GM19023 (cell line): Measurements from ENCODE around the gene ELF5.

Experiments used
- ATAC-seq: cut with Tn5 transposase; IDR thresholded peaks from one replicate; pipeline ENCODE4 v1.9.1; 2021; ENCODE audit warnings: mild to moderate bottlenecking, moderate library complexity; ENCODE audit not compliant: unreplicated experiment

ELF5 gene

DNA sequence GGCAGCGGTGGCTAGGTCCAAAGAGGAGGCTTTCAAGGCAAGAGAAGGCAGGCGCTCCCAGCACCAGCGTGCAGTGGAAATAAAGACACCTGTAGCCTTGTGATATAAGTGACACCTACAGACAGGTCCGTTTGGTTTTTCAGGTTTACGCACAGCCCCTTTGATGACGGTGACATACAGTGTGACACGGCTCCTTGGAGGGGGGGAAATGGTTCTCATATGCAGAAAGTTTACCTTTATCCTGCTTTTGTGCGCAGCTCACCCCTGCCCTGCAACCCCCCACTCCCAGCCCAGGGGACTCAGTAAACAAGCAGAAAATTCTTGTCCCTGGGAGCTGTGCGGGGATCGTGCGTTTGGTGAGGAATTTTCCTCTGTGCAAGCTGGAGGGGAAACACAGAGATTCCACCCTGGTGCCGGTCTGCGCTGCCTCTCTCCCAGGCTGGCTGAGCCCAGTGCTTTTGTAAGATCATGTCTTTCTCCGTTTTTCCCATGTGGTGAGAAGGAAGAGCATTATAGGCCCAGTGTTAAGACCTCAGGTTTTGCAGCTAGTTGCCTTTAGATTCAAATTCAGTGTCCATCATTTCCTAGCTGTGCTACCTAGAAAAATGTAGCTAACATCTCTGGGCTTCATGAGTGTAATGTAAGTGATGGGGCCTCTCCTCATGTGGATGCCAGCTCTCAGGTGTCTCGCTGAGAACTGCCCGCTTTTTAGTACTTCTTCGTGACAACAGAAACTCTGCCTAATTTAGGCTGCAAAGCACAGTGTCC lies at the start of gene ELF5:
Gene ELF5 (minus strand): TSS at position 113 of the 768 bp plus-strand sequence. CDS start 8,045 bp downstream, outside the sequence.
- ATAC-seq, result no peak

DNA sequence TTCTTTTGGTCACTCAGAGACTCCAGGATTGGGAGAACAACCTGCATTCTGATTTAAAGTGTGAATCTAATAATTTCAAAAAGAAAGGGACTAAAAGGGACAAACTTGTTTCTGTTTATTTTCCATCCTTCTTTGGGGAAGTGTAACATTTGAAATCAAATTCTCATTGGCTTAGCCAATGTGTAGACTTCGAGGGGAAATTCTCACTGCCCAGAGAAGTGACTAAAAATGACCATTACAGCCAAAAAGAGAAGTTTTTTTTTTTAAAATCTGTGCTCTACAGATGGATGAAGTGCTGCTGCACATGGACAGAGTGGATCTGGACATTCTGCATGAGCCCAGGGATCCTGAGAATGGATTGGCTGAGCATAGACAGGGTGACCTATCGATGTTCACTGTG lies 49.4 kb upstream of the ELF5 start:
- no peak for ATAC-seq

- ATAC-seq, result no peak
Observed at GRCh38 chr11:34560511-34560910, 46.9 kb upstream of the ELF5 start.

GRCh38 chr11:34558673-34559072 lies 45.1 kb upstream of the ELF5 start:
- no peak for ATAC-seq

- ATAC-seq, result no peak
Observed at GRCh38 chr11:34558211-34558610, 44.6 kb upstream of the ELF5 start.

DNA sequence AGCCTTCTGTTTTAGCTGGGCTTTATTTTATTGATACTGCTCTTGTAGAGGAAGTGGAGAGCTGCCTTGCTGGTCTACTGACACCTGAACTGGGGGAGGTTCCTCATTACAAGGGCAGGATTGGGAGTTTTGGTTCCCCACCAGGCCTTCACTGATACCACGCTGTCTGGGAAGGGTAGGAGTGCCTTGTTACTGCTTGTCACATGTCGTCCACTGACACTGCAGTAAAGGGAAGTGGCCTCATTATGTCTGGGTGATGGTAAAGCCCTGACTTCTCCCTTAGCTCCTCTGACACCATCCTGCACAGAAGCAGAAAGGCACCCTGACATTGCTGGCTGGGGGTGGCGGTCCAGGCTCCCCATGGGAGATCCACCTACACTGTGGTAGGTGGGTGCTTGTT lies 38.7 kb upstream of the ELF5 start:
- ATAC-seq, result no peak

- no peak for ATAC-seq
Observed at GRCh38 chr11:34549271-34549670, 35.7 kb upstream of the ELF5 start.

GRCh38 chr11:34548278-34548677 lies 34.7 kb upstream of the ELF5 start:
- ATAC-seq, result no peak

- ATAC-seq, result no peak
Observed at GRCh38 chr11:34546511-34547209, 33.1 kb upstream of the ELF5 start.

DNA sequence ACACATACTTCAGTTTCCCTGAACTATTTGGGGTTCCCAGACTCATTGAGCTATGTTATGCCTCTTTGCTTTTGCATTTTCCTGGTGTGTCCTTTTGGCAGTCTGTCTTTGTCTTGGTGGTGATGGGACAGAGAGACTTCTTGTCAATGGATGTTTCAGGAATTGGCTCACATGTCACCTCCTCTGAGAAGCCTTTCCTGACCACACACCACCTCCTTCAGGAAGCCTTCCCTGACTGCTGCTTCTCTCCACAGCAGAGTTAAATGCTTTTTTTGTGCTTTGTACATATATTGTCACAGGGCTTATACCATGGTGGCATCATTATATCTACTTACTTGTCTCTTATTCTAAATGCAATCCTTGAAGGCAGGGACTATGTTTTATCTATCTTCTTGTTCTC lies 28.5 kb upstream of the ELF5 start:
- ATAC-seq, result no peak

GRCh38 chr11:34540870-34541269 lies 27.3 kb upstream of the ELF5 start:
- no peak for ATAC-seq

DNA sequence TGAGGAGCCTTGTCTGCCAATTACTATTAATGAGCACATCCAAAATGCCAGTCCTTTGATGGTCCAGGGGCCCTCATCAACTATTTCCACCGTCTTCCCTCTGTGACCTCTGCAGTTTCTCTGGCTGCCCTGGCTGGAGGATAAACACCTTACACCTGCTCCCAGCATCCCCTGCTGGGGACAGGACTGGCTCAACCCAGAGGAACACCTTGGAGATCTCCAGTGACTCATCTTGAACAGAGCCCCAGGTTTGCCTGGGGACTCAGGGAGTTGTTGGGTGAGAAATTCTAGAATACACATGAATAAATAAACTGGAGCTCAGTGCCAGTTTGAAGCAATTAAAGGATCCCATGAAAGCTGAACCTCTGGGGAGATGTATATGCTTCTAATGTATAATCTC lies 24.0 kb upstream of the ELF5 start:
- ATAC-seq, result no peak

DNA sequence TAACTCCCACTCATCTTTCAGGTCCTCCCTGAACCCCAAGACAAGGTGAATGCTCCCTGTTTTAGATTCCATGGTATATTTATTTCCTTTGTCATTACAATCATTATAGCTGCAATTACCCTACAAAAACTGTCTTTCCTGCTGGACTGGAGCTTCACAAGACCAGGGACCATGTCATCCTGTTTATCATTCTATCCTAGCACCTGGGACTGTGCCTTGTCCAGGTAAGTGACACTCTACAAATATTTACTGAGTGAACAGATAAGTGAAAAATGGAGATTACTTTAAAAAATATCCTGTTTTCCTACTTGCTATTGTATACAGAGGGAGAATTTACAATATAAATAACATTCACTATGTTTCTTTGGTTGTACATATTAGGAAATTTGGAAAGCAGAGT lies 22.5 kb upstream of the ELF5 start:
- no peak for ATAC-seq

GRCh38 chr11:34534826-34535225 lies 21.2 kb upstream of the ELF5 start:
- no peak for ATAC-seq

DNA sequence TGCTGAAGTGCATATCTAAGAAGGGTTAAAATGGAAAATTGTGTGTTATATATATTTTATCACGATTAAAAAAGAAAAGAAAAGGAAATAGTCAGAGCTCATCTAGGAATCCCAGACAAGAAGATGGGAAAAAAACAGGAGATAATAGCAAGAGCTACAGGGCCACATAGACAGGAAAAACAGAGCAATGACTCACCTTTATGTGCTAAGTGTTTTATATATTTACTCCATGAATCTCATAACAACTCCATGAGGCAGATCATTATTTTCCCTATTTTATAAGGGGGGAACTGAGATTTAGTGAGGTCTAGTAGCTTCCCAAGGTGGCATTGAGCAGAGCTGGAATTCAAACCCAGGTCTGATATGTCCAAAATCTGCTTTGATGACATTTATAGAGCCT lies 18.1 kb upstream of the ELF5 start:
- no peak for ATAC-seq

DNA sequence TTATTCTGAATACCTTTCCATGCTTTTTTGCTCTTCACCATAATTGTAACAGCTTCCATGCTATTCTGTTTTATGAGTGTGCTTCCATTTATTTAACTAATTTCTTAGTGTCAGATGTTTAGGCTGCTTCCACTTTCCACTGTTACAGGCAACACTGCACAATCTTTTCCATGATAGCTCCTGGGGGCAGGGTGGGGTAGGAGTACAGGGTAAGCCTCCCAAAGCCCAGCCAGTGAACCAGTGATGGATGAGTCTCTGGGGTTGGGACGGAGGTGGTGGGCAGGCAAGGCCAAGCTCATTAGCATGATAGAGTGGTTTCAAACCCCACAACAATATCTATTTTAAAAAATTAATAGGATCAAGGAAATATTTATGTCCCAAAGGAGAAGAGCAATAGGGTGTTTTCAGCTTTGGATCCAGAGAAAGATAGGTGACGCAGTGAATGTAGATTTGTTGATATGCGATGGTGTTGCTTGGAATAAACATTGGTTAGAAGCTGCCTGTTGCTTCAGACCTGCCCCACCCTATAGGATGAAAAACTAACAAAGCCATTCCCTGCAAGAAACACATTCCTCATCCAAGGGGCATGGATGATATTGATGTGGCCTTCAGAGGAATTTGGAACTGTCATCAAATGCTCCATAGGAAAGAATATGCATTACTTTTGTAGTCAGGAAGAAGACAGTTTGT lies 17.1 kb upstream of the ELF5 start:
- no peak for ATAC-seq

DNA sequence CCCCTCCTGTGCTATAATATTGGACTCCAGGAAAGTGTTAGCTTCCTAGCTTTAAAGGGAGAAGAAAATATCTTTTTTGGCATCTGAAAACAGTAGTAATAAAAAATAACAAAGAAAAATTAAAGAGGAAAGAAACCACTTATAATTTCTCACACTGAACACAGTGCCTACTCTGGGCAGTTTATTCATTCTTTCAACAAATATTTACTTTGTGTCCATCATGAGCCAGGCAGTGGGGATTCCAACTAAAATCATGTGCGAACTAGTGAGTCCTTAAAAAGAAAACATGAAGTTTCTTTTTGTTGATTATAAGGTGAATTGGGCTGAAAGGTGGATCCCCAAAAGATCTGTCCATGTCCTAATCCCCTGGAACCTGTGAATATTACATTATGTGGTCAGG lies 16.0 kb upstream of the ELF5 start:
- no peak for ATAC-seq

DNA sequence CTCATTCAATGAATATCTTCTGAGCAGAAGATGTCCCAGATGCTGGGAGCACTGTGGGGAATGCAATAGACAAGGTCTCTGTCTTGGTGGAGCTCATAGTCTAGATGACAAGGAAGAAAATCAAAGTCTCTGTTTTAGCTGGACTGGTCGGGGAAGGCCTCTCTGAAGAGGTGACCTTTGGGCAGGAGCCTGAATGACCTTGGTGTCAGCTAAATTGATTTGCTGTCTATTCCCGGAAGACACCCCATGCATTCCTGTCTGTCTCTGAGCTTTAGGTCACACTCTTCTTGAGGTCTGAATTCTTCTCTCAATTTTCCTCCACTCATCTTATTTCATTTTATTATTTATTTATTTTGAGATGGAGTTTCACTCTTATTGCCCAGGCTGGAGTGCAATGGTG lies 14.5 kb upstream of the ELF5 start:
- ATAC-seq, result no peak

- no peak for ATAC-seq
Observed at GRCh38 chr11:34525888-34526657, 12.5 kb upstream of the ELF5 start.

GRCh38 chr11:34525098-34525497 lies 11.5 kb upstream of the ELF5 start:
- no peak for ATAC-seq

DNA sequence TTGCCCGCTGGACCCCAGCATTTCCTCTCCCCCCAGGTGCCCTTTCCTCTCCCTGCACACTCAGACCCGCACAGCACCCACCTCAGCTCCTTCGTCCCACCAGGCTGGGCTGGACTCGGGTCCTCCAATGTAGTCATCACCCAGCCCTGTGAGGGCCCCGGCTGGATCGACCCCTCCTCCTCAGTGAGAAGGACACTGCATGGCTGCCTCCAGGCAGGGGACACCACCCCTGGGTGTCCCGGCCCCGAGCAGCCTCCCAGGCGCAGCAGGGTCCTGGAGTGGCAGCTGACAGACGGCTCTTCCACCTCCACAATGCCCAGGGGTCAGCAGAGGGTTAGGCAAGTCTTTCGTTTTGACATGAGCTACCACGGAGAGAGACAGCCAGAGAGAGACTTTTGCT lies 11.1 kb upstream of the ELF5 start:
- no peak for ATAC-seq
